Measurements from ENCODE around the gene DPP10.
"Not testable (repeated sequence)": the region's sequence is repeated elsewhere in the genome, so short reads cannot be mapped to it uniquely, and the experiment has no call there.

The DPP10 gene

GRCh38 chr2:115034801-115035200 lies 592.4 kb downstream of the DPP10 start:
- DNase-seq: no peak

GRCh38 chr2:115036818-115037217 lies 594.4 kb downstream of the DPP10 start:
- no peak for DNase-seq

GRCh38 chr2:115057473-115057872 lies 615.0 kb downstream of the DPP10 start:
- no peak for DNase-seq

- DNase-seq: no peak
Observed at GRCh38 chr2:115070002-115070401, 627.6 kb downstream of the DPP10 start.

- DNase-seq: no peak
Observed at GRCh38 chr2:115071534-115071933, 629.1 kb downstream of the DPP10 start.

GRCh38 chr2:115075800-115076199 lies 633.4 kb downstream of the DPP10 start:
- DNase-seq: peak; percentile 55

- no peak for DNase-seq
Observed at GRCh38 chr2:115077626-115078025, 635.2 kb downstream of the DPP10 start.

GRCh38 chr2:115083225-115083624 lies 640.8 kb downstream of the DPP10 start:
- DNase-seq: no peak

GRCh38 chr2:115083711-115084110 lies 641.3 kb downstream of the DPP10 start:
- DNase-seq: no peak

- DNase-seq: no peak
Observed at GRCh38 chr2:115084446-115084845, 642.0 kb downstream of the DPP10 start.

- not testable (repeated sequence) for DNase-seq
Observed at GRCh38 chr2:115086051-115086620, 643.7 kb downstream of the DPP10 start.

- DNase-seq: no peak
Observed at GRCh38 chr2:115094441-115094840, 652.0 kb downstream of the DPP10 start.

GRCh38 chr2:115105966-115106365 lies 663.5 kb downstream of the DPP10 start:
- DNase-seq: no peak

- no peak for DNase-seq
Observed at GRCh38 chr2:115115135-115115534, 672.7 kb downstream of the DPP10 start.

- DNase-seq: no peak
Observed at GRCh38 chr2:115118306-115118705, 675.9 kb downstream of the DPP10 start.

- no peak for DNase-seq
Observed at GRCh38 chr2:115119086-115119485, 676.6 kb downstream of the DPP10 start.

- no peak for DNase-seq
Observed at GRCh38 chr2:115122701-115123100, 680.3 kb downstream of the DPP10 start.

- no peak for DNase-seq
Observed at GRCh38 chr2:115124817-115125216, 682.4 kb downstream of the DPP10 start.

- no peak for DNase-seq
Observed at GRCh38 chr2:115129536-115129935, 687.1 kb downstream of the DPP10 start.

- no peak for DNase-seq
Observed at GRCh38 chr2:115160531-115161080, 718.2 kb downstream of the DPP10 start.

GRCh38 chr2:115161081-115161770 lies 718.8 kb downstream of the DPP10 start:
- DNase-seq: peak; percentile 66

GRCh38 chr2:115161771-115162493 lies 719.5 kb downstream of the DPP10 start:
- DNase-seq: peak; percentile 58

GRCh38 chr2:115162494-115163293 lies 720.3 kb downstream of the DPP10 start:
- peak; percentile 21 for DNase-seq
